GM18498 (cell line): ENCODE measurements around the gene CA5A.
"Not testable (repeated sequence)": the region's sequence is repeated elsewhere in the genome, so short reads cannot be mapped to it uniquely, and the experiment has no call there.

Experiments
- ATAC-seq: cut with Tn5 transposase; IDR thresholded peaks from one replicate; pipeline ENCODE4 v1.9.1; 2021; ENCODE audit warnings: mild to moderate bottlenecking, moderate library complexity; ENCODE audit not compliant: unreplicated experiment

Gene CA5A

GRCh38 chr16:87936375-87937230 lies at the start of gene CA5A:
TSS of gene CA5A (minus strand) at chr16:87936529. CDS start at chr16:87936450, 79 bp downstream.
- no peak for ATAC-seq

GRCh38 chr16:87985493-87985892 lies 49.2 kb upstream of the CA5A start:
- not testable (repeated sequence) for ATAC-seq

- no peak for ATAC-seq
Observed at GRCh38 chr16:87984632-87985267, 48.4 kb upstream of the CA5A start.

GRCh38 chr16:87984180-87984579 lies 47.9 kb upstream of the CA5A start:
- not testable (repeated sequence) for ATAC-seq

GRCh38 chr16:87983737-87984097 lies 47.4 kb upstream of the CA5A start:
- not testable (repeated sequence) for ATAC-seq

GRCh38 chr16:87983072-87983736 lies 46.9 kb upstream of the CA5A start:
- not testable (repeated sequence) for ATAC-seq

- ATAC-seq, result no peak
Observed at GRCh38 chr16:87982581-87983041, 46.3 kb upstream of the CA5A start.

- not testable (repeated sequence) for ATAC-seq
Observed at GRCh38 chr16:87981376-87981775, 45.0 kb upstream of the CA5A start.

GRCh38 chr16:87979911-87980630 lies 43.7 kb upstream of the CA5A start:
- not testable (repeated sequence) for ATAC-seq

- ATAC-seq, result no peak
Observed at GRCh38 chr16:87979352-87979751, 43.0 kb upstream of the CA5A start.

GRCh38 chr16:87978127-87978526 lies 41.8 kb upstream of the CA5A start:
- ATAC-seq, result no peak

- ATAC-seq, result no peak
Observed at GRCh38 chr16:87976665-87977064, 40.3 kb upstream of the CA5A start.

- no peak for ATAC-seq
Observed at GRCh38 chr16:87974178-87974577, 37.8 kb upstream of the CA5A start.

- no peak for ATAC-seq
Observed at GRCh38 chr16:87973717-87974116, 37.4 kb upstream of the CA5A start.

GRCh38 chr16:87971933-87972332 lies 35.6 kb upstream of the CA5A start:
- no peak for ATAC-seq

GRCh38 chr16:87970186-87970585 lies 33.9 kb upstream of the CA5A start:
- ATAC-seq, result no peak

- ATAC-seq, result no peak
Observed at GRCh38 chr16:87968541-87968940, 32.2 kb upstream of the CA5A start.

GRCh38 chr16:87966685-87967185 lies 30.4 kb upstream of the CA5A start:
- ATAC-seq, result no peak

- no peak for ATAC-seq
Observed at GRCh38 chr16:87966064-87966645, 29.8 kb upstream of the CA5A start.

- ATAC-seq, result no peak
Observed at GRCh38 chr16:87965417-87965816, 29.1 kb upstream of the CA5A start.
